Prostate gland (tissue), 2 donors: ENCODE data around the gene TXNDC17.

Experiments used
- CTCF ChIP-seq, 4 experiments: fragments of 200-600 bp in 2 of 4; fragments of 450-650 bp in 2 of 4; sonication (generic) in 2 of 4; IDR thresholded peaks; 1 replicate in 3 of 4; 2 replicates in 1 of 4; pipeline ENCODE4 v1.5.1; 2016 to 2019; ENCODE audit warnings: antibody characterized with exemption in 4 of 4, mild to moderate bottlenecking in 2 of 4, moderate library complexity in 2 of 4
- POLR2A ChIP-seq: fragments of 450-650 bp; IDR thresholded peaks from one replicate; pipeline ENCODE4 v1.6.1; 2016; ENCODE audit warnings: antibody characterized with exemption, mild to moderate bottlenecking
- POLR2AphosphoS5 ChIP-seq: sonication (generic); formaldehyde crosslinking; IDR thresholded peaks from one replicate; pipeline ENCODE4 v1.6.1; 2017; ENCODE audit warnings: antibody characterized with exemption

GRCh38 chr17:6636616-6637457 is 4.0 kb upstream of the TXNDC17 start:
- TF ChIP-seq CTCF (IDR thresholded peaks at IDR 0.05): no peak
- TF ChIP-seq POLR2AphosphoS5: no peak
- no peak for TF ChIP-seq POLR2A
